B cell (primary cell): ENCODE data around the gene ZDHHC24. TPM values are rescaled to one million over a fixed set of nuclear protein-coding genes. Genes with fewer than 3 reads are reported as not detected.

Source experiments
- ATAC-seq: fragments of 200-7000 bp; cut with Tn5 transposase; one replicate; pipeline ENCODE4 v1.10.0; 2021; ENCODE audit warnings: low read depth, mild to moderate bottlenecking, moderate number of reproducible peaks, moderate library complexity
- CTCF ChIA-PET: fragments of 350-600 bp; sonication (Branson Sonifier 250); formaldehyde crosslinking; loops from one replicate; lab custom pipeline; 2021; ENCODE audit warnings: antibody characterized with exemption, inconsistent platforms; lab: Charles Lee
- POLR2A ChIA-PET: fragments of 350-600 bp; sonication (Branson Sonifier 250); formaldehyde crosslinking; loops from one replicate; lab custom pipeline; 2021; ENCODE audit warnings: antibody characterized with exemption; lab: Charles Lee
- DNase-seq: peaks from one replicate; pipeline ENCODE4 v3.0.0; 2013
- H2AFZ ChIP-seq: 2 replicates; pipeline ENCODE4 v1.6.1; 2012; ENCODE audit warnings: mild to moderate bottlenecking, low read depth, low read length; ENCODE audit not compliant: insufficient read depth, poor library complexity, severe bottlenecking
- H3K27ac ChIP-seq, 2 donors: 1 replicate in 1 of 2; 2 replicates in 1 of 2; pipeline ENCODE4 v1.5.1; 2012 to 2013; ENCODE audit warnings: low read length in 2 of 2, mild to moderate bottlenecking in 2 of 2, moderate library complexity in 1 of 2
- H3K27me3 ChIP-seq, 4 experiments: fragments of 200-600 bp in 1 of 4; sonication (generic) in 1 of 4; replicated peaks in 1 of 4; 1 replicate in 2 of 4; 2 replicates in 2 of 4; pipeline versions ENCODE4 v1.6.1 to v1.7.0; 2013 to 2016; ENCODE audit warnings: low read length in 3 of 4, mild to moderate bottlenecking in 2 of 4, mixed read lengths in 1 of 4, moderate library complexity in 1 of 4; ENCODE audit not compliant: insufficient read depth in 4 of 4, control insufficient read depth in 3 of 4; ENCODE audit errors: control extremely low read depth in 1 of 4
- H3K36me3 ChIP-seq, 2 experiments: replicated peaks in 1 of 2; 1 replicate in 1 of 2; 2 replicates in 1 of 2; pipeline versions ENCODE4 v1.6.1 to v1.7.1; 2013; ENCODE audit warnings: low read length in 1 of 2; ENCODE audit not compliant: insufficient read depth in 2 of 2, control insufficient read depth in 1 of 2; ENCODE audit errors: control extremely low read depth in 1 of 2, extremely low read depth in 1 of 2
- H3K4me1 ChIP-seq, 2 donors: fragments of 200-600 bp in 1 of 2; sonication (generic) in 1 of 2; 1 replicate in 1 of 2; 2 replicates in 1 of 2; pipeline versions ENCODE4 v1.5.1 to v1.6.1; 2013 to 2017; ENCODE audit warnings: low read length in 2 of 2; ENCODE audit not compliant: control insufficient read depth in 2 of 2, insufficient read depth in 2 of 2
- H3K4me2 ChIP-seq: replicated peaks from 2 replicates; pipeline ENCODE3; 2012; ENCODE audit warnings: mild to moderate bottlenecking, low read depth, low read length; ENCODE audit not compliant: poor library complexity, severe bottlenecking
- H3K4me3 ChIP-seq, 5 experiments: fragments of 200-600 bp in 1 of 5; sonication (generic) in 1 of 5; 1 replicate in 3 of 5; 2 replicates in 2 of 5; pipeline versions ENCODE4 v1.5.1 to v1.7.0; 2011 to 2016; ENCODE audit warnings: low read length in 4 of 5, mild to moderate bottlenecking in 4 of 5, low read depth in 2 of 5, control low read depth in 1 of 5, moderate library complexity in 1 of 5; ENCODE audit not compliant: insufficient read depth in 1 of 5; ENCODE audit errors: control extremely low read depth in 1 of 5, extremely low read depth in 1 of 5
- H3K79me2 ChIP-seq: fragments of 200-600 bp; sonication (generic); one replicate; pipeline ENCODE4 v1.6.0; 2016; ENCODE audit warnings: low read length; ENCODE audit not compliant: control insufficient read depth, insufficient read depth
- H3K9ac ChIP-seq: fragments of 200-600 bp; sonication (generic); 2 replicates; pipeline ENCODE4 v1.6.1; 2017; ENCODE audit warnings: mild to moderate bottlenecking, low read length, moderate library complexity
- H3K9me3 ChIP-seq, 3 donors: one replicate each; pipeline versions ENCODE4 v1.6.1 to v1.7.1; 2013; ENCODE audit warnings: low read length in 2 of 3; ENCODE audit not compliant: control insufficient read depth in 2 of 3, insufficient read depth in 1 of 3; ENCODE audit errors: control extremely low read depth in 1 of 3
- H4K20me1 ChIP-seq: 2 replicates; pipeline ENCODE4 v1.6.0; 2012; ENCODE audit warnings: mild to moderate bottlenecking, low read length; ENCODE audit not compliant: insufficient read depth, control insufficient read depth, poor library complexity, severe bottlenecking
- H3K27ac Mint-ChIP-seq: one replicate; pipeline ENCODE4 v1.8.0; 2021; ENCODE audit warnings: mixed read lengths
- H3K27me3 Mint-ChIP-seq: one replicate; pipeline ENCODE4 v1.8.0; 2021; ENCODE audit warnings: mixed read lengths
- H3K4me1 Mint-ChIP-seq: one replicate; pipeline ENCODE4 v1.8.0; 2021; ENCODE audit warnings: mixed read lengths
- H3K4me3 Mint-ChIP-seq: one replicate; pipeline ENCODE4 v1.8.0; 2021; ENCODE audit warnings: mixed read lengths
- H3K9me3 Mint-ChIP-seq: one replicate; pipeline ENCODE4 v1.8.0; 2022; ENCODE audit warnings: mixed read lengths; ENCODE audit not compliant: insufficient read depth
- EZH2 ChIP-seq: IDR thresholded peaks from 2 replicates; pipeline ENCODE4 v1.6.1; 2012; ENCODE audit warnings: borderline replicate concordance, low read depth, mild to moderate bottlenecking, moderate library complexity, low read length; ENCODE audit not compliant: insufficient read depth, poor library complexity, severe bottlenecking
- WGBS: methylation state at CpG from one replicate; pipeline ENCODE4 v1.1.5; 2013; ENCODE audit warnings: missing lambda C conversion rate; ENCODE audit not compliant: insufficient coverage; 5-methylcytosine and 5-hydroxymethylcytosine counted together
- intact Hi-C: fragments of 100-400 bp; cut with micrococcal nuclease; formaldehyde crosslinking; loops from one replicate; pipeline ENCODE4 v1.10.0; 2022
- polyA plus RNA-seq: library from polyadenylated mRNA; depleted of rRNA; stranded (reverse); fragments of >200 nt; gene quantifications from 2 replicates; pipeline ENCODE4 v1.2.3, GENCODE V29; 2012
- total RNA-seq, 2 donors: library from RNA; stranded (reverse); fragments of 120-200 nt in 1 of 2; gene quantifications; 1 replicate in 1 of 2; 2 replicates in 1 of 2; pipeline versions ENCODE4 v1.2.3 to v1.2.4, GENCODE V29; 2013 to 2022
- TF ChIP-seq, protein P1 (sequence below): fragments of 200-600 bp; IDR thresholded peaks from one replicate; pipeline ENCODE4 v1.8.0; 2022; ENCODE audit warnings: antibody characterized with exemption, mild to moderate bottlenecking

The ZDHHC24 gene
- total and polyA plus RNA-seq, 2 donors (not counting 1 experiment from before 2014, with no cell fraction given): 29.7 to 32.6 TPM

DNA sequence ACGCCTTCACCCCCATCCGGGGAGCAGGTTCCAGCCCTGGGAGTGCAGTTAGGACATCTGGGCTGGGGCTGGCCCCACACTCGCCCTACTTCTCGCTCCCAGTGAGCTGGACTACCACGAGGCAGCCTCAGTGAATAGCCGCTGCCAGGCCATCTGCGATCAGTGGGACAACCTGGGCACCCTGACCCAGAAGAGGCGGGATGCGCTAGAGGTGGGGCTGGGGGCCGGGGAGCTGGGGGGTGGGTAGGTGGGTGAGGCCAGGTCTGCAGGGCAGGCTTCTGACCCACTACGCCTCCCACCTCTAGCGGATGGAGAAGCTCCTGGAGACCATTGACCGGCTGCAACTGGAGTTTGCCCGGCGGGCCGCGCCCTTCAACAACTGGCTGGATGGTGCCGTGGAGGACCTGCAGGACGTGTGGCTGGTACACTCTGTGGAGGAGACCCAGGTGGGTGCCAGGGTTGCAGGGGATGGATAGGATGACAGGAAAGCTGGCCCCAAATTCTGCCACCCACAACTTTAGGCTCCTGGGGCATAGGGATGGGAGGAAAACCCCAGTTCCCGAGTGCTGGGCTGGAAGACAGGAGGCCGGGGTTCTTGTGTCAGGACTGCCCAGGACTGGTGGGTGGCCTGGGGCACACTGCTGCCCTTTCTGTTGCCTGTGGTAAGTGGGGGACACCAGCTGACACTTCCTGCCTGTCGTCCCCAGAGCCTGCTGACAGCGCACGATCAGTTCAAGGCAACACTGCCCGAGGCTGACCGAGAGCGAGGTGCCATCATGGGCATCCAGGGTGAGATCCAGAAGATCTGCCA, 14.2 kb upstream of the ZDHHC24 start:
- H3K4me3 ChIP-seq: no peak overlapping the region
- H3K27ac Mint-ChIP-seq: no peak overlapping the region
- ChIA-PET POLR2A (interaction anchor here (1.0 kb wide), 2 partner anchors 56 to 80 kb away, joined by 3 read pairs; partner anchors contain the start of genes DPP3 and RBM14), CTCF (interaction anchor here (1.3 to 2.1 kb wide), 2 partner anchors 19 to 118 kb away, joined by 3 to 6 read pairs; partner anchors contain the start of gene RBM4B)
- no peak for DNase-seq
- WGBS: 89% methylated on average over 24 of the region's 27 CpGs
- H3K4me2 ChIP-seq: no peak overlapping the region
- H3K27me3 Mint-ChIP-seq: peaks cover 19% of the 10 kb centered on the region
- no peaks in the 10 kb centered on the region for H3K79me2 ChIP-seq
- no peaks in the 10 kb centered on the region for H4K20me1 ChIP-seq
- peaks cover 0 to 4% (median 0%) of the 10 kb centered on the region in 3 donors for H3K9me3 ChIP-seq
- H3K4me1 Mint-ChIP-seq: peaks cover 2% of the 10 kb centered on the region
- H3K4me1 ChIP-seq: peaks cover 5 to 6% of the 10 kb centered on the region in 2 donors
- TF ChIP-seq EZH2: no peak
- TF ChIP-seq, protein P1, sequence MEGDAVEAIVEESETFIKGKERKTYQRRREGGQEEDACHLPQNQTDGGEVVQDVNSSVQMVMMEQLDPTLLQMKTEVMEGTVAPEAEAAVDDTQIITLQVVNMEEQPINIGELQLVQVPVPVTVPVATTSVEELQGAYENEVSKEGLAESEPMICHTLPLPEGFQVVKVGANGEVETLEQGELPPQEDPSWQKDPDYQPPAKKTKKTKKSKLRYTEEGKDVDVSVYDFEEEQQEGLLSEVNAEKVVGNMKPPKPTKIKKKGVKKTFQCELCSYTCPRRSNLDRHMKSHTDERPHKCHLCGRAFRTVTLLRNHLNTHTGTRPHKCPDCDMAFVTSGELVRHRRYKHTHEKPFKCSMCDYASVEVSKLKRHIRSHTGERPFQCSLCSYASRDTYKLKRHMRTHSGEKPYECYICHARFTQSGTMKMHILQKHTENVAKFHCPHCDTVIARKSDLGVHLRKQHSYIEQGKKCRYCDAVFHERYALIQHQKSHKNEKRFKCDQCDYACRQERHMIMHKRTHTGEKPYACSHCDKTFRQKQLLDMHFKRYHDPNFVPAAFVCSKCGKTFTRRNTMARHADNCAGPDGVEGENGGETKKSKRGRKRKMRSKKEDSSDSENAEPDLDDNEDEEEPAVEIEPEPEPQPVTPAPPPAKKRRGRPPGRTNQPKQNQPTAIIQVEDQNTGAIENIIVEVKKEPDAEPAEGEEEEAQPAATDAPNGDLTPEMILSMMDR: no peak
- no peak overlapping the region for H3K27ac ChIP-seq
- intact Hi-C loops: no loop called here
- ATAC-seq: no peak
- no peaks in the 10 kb centered on the region for H3K9me3 Mint-ChIP-seq
- H3K4me3 Mint-ChIP-seq: no peak overlapping the region
- H3K27me3 ChIP-seq: peaks cover 0 to 24% (median 0%) of the 10 kb centered on the region in 4 experiments
- no peaks in the 10 kb centered on the region for H3K36me3 ChIP-seq
- no peak overlapping the region for H2AFZ ChIP-seq
- no peak overlapping the region for H3K9ac ChIP-seq
